ENCODE measurements around the gene PSME3IP1.

The PSME3IP1 gene

GRCh38 chr16:57128771-57129389 lies 57.0 kb downstream of the PSME3IP1 start:
- Histone ChIP-seq H3K4me3 (no peak overlapping the region), H3K27ac (no peak overlapping the region)
- no peak for TF ChIP-seq CTCF (IDR thresholded peaks at IDR 0.05)
- no peak for DNase-seq (ENCODE audit: low spot score)

GRCh38 chr16:57127836-57128235 lies 58.0 kb downstream of the PSME3IP1 start:
- no peak for DNase-seq (ENCODE audit: low spot score)
- TF ChIP-seq CTCF (IDR thresholded peaks at IDR 0.05), result no peak
- no peak overlapping the region for H3K27ac ChIP-seq
- no peak overlapping the region for H3K4me3 ChIP-seq

GRCh38 chr16:57127037-57127763 lies 58.6 kb downstream of the PSME3IP1 start:
- Histone ChIP-seq H3K27ac (no peak overlapping the region), H3K4me3 (no peak overlapping the region)
- no peak for DNase-seq (ENCODE audit: low spot score)
- no peak for TF ChIP-seq CTCF (IDR thresholded peaks at IDR 0.05)

GRCh38 chr16:57126411-57126810 lies 59.4 kb downstream of the PSME3IP1 start:
- Histone ChIP-seq H3K4me3 (no peak overlapping the region), H3K27ac (no peak overlapping the region)
- no peak for TF ChIP-seq CTCF (IDR thresholded peaks at IDR 0.05)
- DNase-seq (ENCODE audit: low spot score), result no peak

- H3K27ac ChIP-seq, result no peak overlapping the region
- DNase-seq (ENCODE audit: low spot score), result no peak
- TF ChIP-seq CTCF (IDR thresholded peaks at IDR 0.05), result no peak
- no peak overlapping the region for H3K4me3 ChIP-seq
Observed at GRCh38 chr16:57125969-57126368, 59.9 kb downstream of the PSME3IP1 start.

- no peak for DNase-seq (ENCODE audit: low spot score)
- Histone ChIP-seq H3K27ac (no peak overlapping the region), H3K4me3 (no peak overlapping the region)
- no peak for TF ChIP-seq CTCF (IDR thresholded peaks at IDR 0.05)
Observed at GRCh38 chr16:57125376-57125775, 60.5 kb downstream of the PSME3IP1 start.

All from coronary artery (tissue), 2 donors.